Trophoblast cell (in vitro differentiated cells and primary cell): ENCODE measurements around the gene HEATR1.
A peak's percentile ranks its signal among the peaks of the same experiment; 100 is the strongest.

Source experiments
- DNase-seq, 2 donors: peaks; one replicate each; pipeline ENCODE4 v3.0.0-alpha.2; 2016
- H2AFZ ChIP-seq: 2 replicates; pipeline ENCODE4 v1.6.1; 2013; ENCODE audit warnings: low read length, moderate library complexity, mild to moderate bottlenecking; ENCODE audit not compliant: insufficient read depth, poor library complexity
- H2AK5ac ChIP-seq: 2 replicates; pipeline ENCODE4 v1.6.1; 2013; ENCODE audit warnings: mild to moderate bottlenecking, low read length
- H2BK120ac ChIP-seq: 2 replicates; pipeline ENCODE4 v1.6.1; 2013; ENCODE audit warnings: low read length, mild to moderate bottlenecking, moderate library complexity; ENCODE audit not compliant: insufficient read depth, poor library complexity
- H2BK12ac ChIP-seq: 2 replicates; pipeline ENCODE4 v1.6.1; 2013; ENCODE audit warnings: mild to moderate bottlenecking, low read length, moderate library complexity
- H2BK5ac ChIP-seq: 2 replicates; pipeline ENCODE4 v1.6.1; 2013; ENCODE audit warnings: low read length, low read depth, moderate library complexity, mild to moderate bottlenecking; ENCODE audit not compliant: poor library complexity
- H3K14ac ChIP-seq: 2 replicates; pipeline ENCODE4 v1.6.1; 2013; ENCODE audit warnings: mild to moderate bottlenecking, low read length
- H3K18ac ChIP-seq: 2 replicates; pipeline ENCODE4 v1.6.1; 2013; ENCODE audit warnings: mild to moderate bottlenecking, low read length
- H3K23ac ChIP-seq: 2 replicates; pipeline ENCODE4 v1.6.1; 2013; ENCODE audit warnings: low read length
- H3K27ac ChIP-seq: 2 replicates; pipeline ENCODE4 v1.5.1; 2013; ENCODE audit warnings: low read depth, mild to moderate bottlenecking, inconsistent platforms, low read length, moderate library complexity
- H3K27me3 ChIP-seq: 2 replicates; pipeline ENCODE4 v1.6.1; 2013; ENCODE audit warnings: inconsistent platforms, mild to moderate bottlenecking, low read length, moderate library complexity; ENCODE audit not compliant: insufficient read depth
- H3K36me3 ChIP-seq, 2 experiments: 1 replicate in 1 of 2; 2 replicates in 1 of 2; pipeline ENCODE4 v1.6.1; 2013; ENCODE audit warnings: low read length in 2 of 2, mild to moderate bottlenecking in 2 of 2, moderate library complexity in 1 of 2; ENCODE audit not compliant: insufficient read depth in 2 of 2, control insufficient read depth in 1 of 2
- H3K4ac ChIP-seq: 2 replicates; pipeline ENCODE4 v1.6.1; 2013; ENCODE audit warnings: low read depth, mild to moderate bottlenecking, low read length, moderate library complexity
- H3K4me1 ChIP-seq, 2 experiments: 1 replicate in 1 of 2; 2 replicates in 1 of 2; pipeline ENCODE4 v1.6.1; 2013; ENCODE audit warnings: low read length in 2 of 2, mild to moderate bottlenecking in 2 of 2, moderate library complexity in 1 of 2; ENCODE audit not compliant: insufficient read depth in 2 of 2, control insufficient read depth in 1 of 2
- H3K4me2 ChIP-seq: 2 replicates; pipeline ENCODE4 v1.6.1; 2013; ENCODE audit warnings: inconsistent platforms, mild to moderate bottlenecking, low read length, moderate library complexity
- H3K4me3 ChIP-seq: 2 replicates; pipeline ENCODE4 v1.5.1; 2013; ENCODE audit warnings: mild to moderate bottlenecking, low read depth, low read length, inconsistent platforms
- H3K79me1 ChIP-seq: one replicate; pipeline ENCODE4 v1.6.1; 2013; ENCODE audit warnings: low read length
- H3K79me2 ChIP-seq: 2 replicates; pipeline ENCODE4 v1.6.1; 2013; ENCODE audit warnings: low read length, mild to moderate bottlenecking; ENCODE audit not compliant: control insufficient read depth, insufficient read depth, poor library complexity
- H3K9ac ChIP-seq: 2 replicates; pipeline ENCODE4 v1.6.1; 2013; ENCODE audit warnings: mild to moderate bottlenecking, low read length
- H3K9me3 ChIP-seq: 2 replicates; pipeline ENCODE4 v1.6.1; 2013; ENCODE audit warnings: low read depth, mild to moderate bottlenecking, control low read depth, inconsistent platforms, low read length; ENCODE audit not compliant: insufficient read depth
- H4K12ac ChIP-seq: 2 replicates; pipeline ENCODE4 v1.6.1; 2013; ENCODE audit warnings: low read depth, mild to moderate bottlenecking, low read length, moderate library complexity
- H4K8ac ChIP-seq: 2 replicates; pipeline ENCODE4 v1.6.1; 2013; ENCODE audit warnings: low read depth, mild to moderate bottlenecking, low read length, moderate library complexity
- H4K91ac ChIP-seq: one replicate; pipeline ENCODE4 v1.6.1; 2013; ENCODE audit warnings: low read depth, mild to moderate bottlenecking, low read length, moderate library complexity
- WGBS: extraction: QIAGEN DNeasy Blood & Tissue Kit; methylation state at CpG from one replicate; pipeline ENCODE4 v1.1.7; 2013; ENCODE audit warnings: missing lambda C conversion rate; ENCODE audit not compliant: insufficient read length, insufficient coverage; ENCODE audit errors: extremely low coverage; 5-methylcytosine and 5-hydroxymethylcytosine counted together

Gene HEATR1

GRCh38 chr1:236548452-236548851 lies 55.9 kb downstream of the HEATR1 start:
- Histone ChIP-seq H3K14ac (no peak overlapping the region), H3K4me3 (no peak overlapping the region), H3K27ac (no peak overlapping the region), H2BK120ac (no peak overlapping the region), H3K79me1 (no peaks in the 10 kb centered on the region), H2BK12ac (no peak overlapping the region), H2AFZ (no peak overlapping the region), H2AK5ac (no peak overlapping the region), H3K4ac (no peak overlapping the region), H3K23ac (no peak overlapping the region), H3K36me3 (peaks cover 23 to 57% of the 10 kb centered on the region in 2 experiments), H3K18ac (no peak overlapping the region), H3K79me2 (no peaks in the 10 kb centered on the region), H3K27me3 (no peaks in the 10 kb centered on the region), H4K91ac (no peak overlapping the region), H3K4me2 (no peak overlapping the region), H3K9me3 (no peaks in the 10 kb centered on the region), H4K12ac (no peak overlapping the region), H3K9ac (no peak overlapping the region), H3K4me1 (no peaks in the 10 kb centered on the region), H4K8ac (no peak overlapping the region), H2BK5ac (no peak overlapping the region)
- DNase-seq, result no peak
- no CpG with 5 or more reads among the region's 6 CpGs for WGBS

- no peaks in the 10 kb centered on the region for H3K9me3 ChIP-seq
- H3K27ac ChIP-seq, result no peak overlapping the region
- no peak overlapping the region for H2AFZ ChIP-seq
- H4K91ac ChIP-seq, result no peak overlapping the region
- H3K79me2 ChIP-seq, result no peaks in the 10 kb centered on the region
- no peak overlapping the region for H2BK12ac ChIP-seq
- no peak overlapping the region for H3K9ac ChIP-seq
- DNase-seq, result no peak
- no peak overlapping the region for H3K4me2 ChIP-seq
- H3K27me3 ChIP-seq, result no peaks in the 10 kb centered on the region
- no CpG with 5 or more reads among the region's 3 CpGs for WGBS
- no peak overlapping the region for H2BK5ac ChIP-seq
- no peak overlapping the region for H3K4ac ChIP-seq
- no peak overlapping the region for H4K12ac ChIP-seq
- no peak overlapping the region for H3K23ac ChIP-seq
- H2BK120ac ChIP-seq, result no peak overlapping the region
- H3K14ac ChIP-seq, result no peak overlapping the region
- no peak overlapping the region for H3K4me3 ChIP-seq
- H2AK5ac ChIP-seq, result no peak overlapping the region
- H3K18ac ChIP-seq, result no peak overlapping the region
- no peak overlapping the region for H4K8ac ChIP-seq
- H3K36me3 ChIP-seq, result peaks cover 23 to 57% of the 10 kb centered on the region in 2 experiments
- H3K79me1 ChIP-seq, result no peaks in the 10 kb centered on the region
- no peaks in the 10 kb centered on the region for H3K4me1 ChIP-seq
Observed at GRCh38 chr1:236545621-236546169, 58.6 kb downstream of the HEATR1 start.

- no peak overlapping the region for H3K27ac ChIP-seq
- H2BK5ac ChIP-seq, result no peak overlapping the region
- no peak overlapping the region for H3K14ac ChIP-seq
- peaks cover 28 to 60% of the 10 kb centered on the region in 2 experiments for H3K36me3 ChIP-seq
- H2AK5ac ChIP-seq, result no peak overlapping the region
- H2BK120ac ChIP-seq, result no peak overlapping the region
- no peaks in the 10 kb centered on the region for H3K79me1 ChIP-seq
- DNase-seq, result no peak
- no peaks in the 10 kb centered on the region for H3K9me3 ChIP-seq
- no peak overlapping the region for H3K4ac ChIP-seq
- no peak overlapping the region for H2BK12ac ChIP-seq
- H3K23ac ChIP-seq, result no peak overlapping the region
- H3K27me3 ChIP-seq, result no peaks in the 10 kb centered on the region
- H3K79me2 ChIP-seq, result no peaks in the 10 kb centered on the region
- H4K91ac ChIP-seq, result no peak overlapping the region
- H3K9ac ChIP-seq, result no peak overlapping the region
- H3K4me3 ChIP-seq, result no peak overlapping the region
- H4K8ac ChIP-seq, result no peak overlapping the region
- H3K18ac ChIP-seq, result no peak overlapping the region
- H4K12ac ChIP-seq, result peak overlapping the region; percentile 5
- no CpG with 5 or more reads among the region's 16 CpGs for WGBS
- no peak overlapping the region for H2AFZ ChIP-seq
- no peaks in the 10 kb centered on the region for H3K4me1 ChIP-seq
- H3K4me2 ChIP-seq, result no peak overlapping the region
Observed at GRCh38 chr1:236543065-236543669, 61.1 kb downstream of the HEATR1 start.

- Histone ChIP-seq H3K9ac (no peak overlapping the region), H3K79me2 (no peaks in the 10 kb centered on the region), H3K27me3 (no peaks in the 10 kb centered on the region), H2BK5ac (no peak overlapping the region), H2BK12ac (no peak overlapping the region), H3K79me1 (no peaks in the 10 kb centered on the region), H3K23ac (no peak overlapping the region), H3K4me1 (no peaks in the 10 kb centered on the region), H4K12ac (no peak overlapping the region), H3K18ac (no peak overlapping the region), H4K8ac (no peak overlapping the region), H2AK5ac (no peak overlapping the region), H2AFZ (no peak overlapping the region), H3K4ac (no peak overlapping the region), H2BK120ac (no peak overlapping the region), H3K14ac (no peak overlapping the region), H3K9me3 (no peaks in the 10 kb centered on the region), H3K4me3 (no peak overlapping the region), H3K27ac (no peak overlapping the region), H3K4me2 (no peak overlapping the region), H4K91ac (no peak overlapping the region), H3K36me3 (peaks cover 20 to 47% of the 10 kb centered on the region in 2 experiments)
- no peak for DNase-seq
- WGBS, result no CpG with 5 or more reads among the region's 4 CpGs
Observed at GRCh38 chr1:236541710-236542109, 62.6 kb downstream of the HEATR1 start.
